GM19438 (cell line): ENCODE results near the gene TMEM205.
A peak's percentile ranks its signal among the peaks of the same experiment; 100 is the strongest.
"Not testable (repeated sequence)": the region's sequence is repeated elsewhere in the genome, so short reads cannot be mapped to it uniquely, and the experiment has no call there.

Experiments
- ATAC-seq: cut with Tn5 transposase; IDR thresholded peaks from one replicate; pipeline ENCODE4 v1.9.1; 2021; ENCODE audit warnings: low read depth; ENCODE audit not compliant: unreplicated experiment

Gene TMEM205

GRCh38 chr19:11373166-11373884 lies 27.3 kb upstream of the TMEM205 start:
- ATAC-seq = no peak

- no peak for ATAC-seq
Observed at GRCh38 chr19:11370744-11371143, 24.7 kb upstream of the TMEM205 start.

DNA sequence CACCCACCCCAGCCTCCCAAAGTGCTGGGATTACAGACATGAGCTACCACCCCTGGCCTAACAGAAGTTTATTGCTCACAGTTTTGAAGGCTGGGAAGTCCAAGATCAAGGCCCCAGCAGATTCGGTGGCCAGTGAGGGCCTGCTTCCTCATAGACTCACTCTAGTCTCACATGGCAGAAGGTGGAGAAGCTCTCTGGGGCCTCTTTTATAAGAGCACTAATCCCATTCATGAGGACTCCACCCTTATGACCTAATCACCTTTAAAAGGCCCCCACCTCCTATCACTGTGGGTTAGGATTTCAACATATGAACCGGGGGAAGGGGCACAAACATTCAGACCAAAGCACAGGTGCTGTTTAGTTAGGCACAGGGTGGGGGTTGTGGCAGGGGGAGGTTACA lies 21.5 kb upstream of the TMEM205 start:
- no peak for ATAC-seq

DNA sequence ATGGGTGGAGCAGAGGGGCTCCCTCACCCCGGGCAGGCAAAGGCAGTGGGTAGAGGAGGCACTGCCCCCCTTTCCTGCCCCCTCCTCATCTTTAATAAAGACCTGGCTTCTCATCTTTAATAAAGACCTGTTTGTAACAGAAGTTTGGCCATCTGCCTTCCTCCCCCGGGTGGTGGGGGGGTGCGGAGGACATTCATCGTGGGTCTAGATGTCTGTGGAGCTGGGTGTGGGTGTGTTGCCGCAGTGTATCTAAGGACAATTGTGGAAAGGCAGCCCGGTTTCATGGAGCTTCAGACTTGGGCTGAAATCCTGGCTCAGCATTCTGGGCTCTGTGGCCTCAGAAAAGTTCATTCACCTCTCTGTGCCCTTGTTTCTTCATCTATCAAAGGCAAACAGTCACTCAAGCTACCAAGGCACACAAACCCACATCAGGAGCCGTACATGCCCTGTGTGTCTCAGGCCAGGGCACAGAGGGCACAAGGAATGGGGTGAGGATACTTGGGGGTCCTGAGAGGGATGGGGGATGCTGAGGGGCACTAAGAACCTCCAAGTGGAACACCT lies 19.6 kb upstream of the TMEM205 start:
- ATAC-seq = no peak

- no peak for ATAC-seq
Observed at GRCh38 chr19:11364935-11365334, 18.9 kb upstream of the TMEM205 start.

- ATAC-seq = no peak
Observed at GRCh38 chr19:11364296-11364904, 18.3 kb upstream of the TMEM205 start.

GRCh38 chr19:11363881-11364280 lies 17.8 kb upstream of the TMEM205 start:
- ATAC-seq = no peak

GRCh38 chr19:11361771-11362731 lies 16.0 kb upstream of the TMEM205 start:
- ATAC-seq = no peak

DNA sequence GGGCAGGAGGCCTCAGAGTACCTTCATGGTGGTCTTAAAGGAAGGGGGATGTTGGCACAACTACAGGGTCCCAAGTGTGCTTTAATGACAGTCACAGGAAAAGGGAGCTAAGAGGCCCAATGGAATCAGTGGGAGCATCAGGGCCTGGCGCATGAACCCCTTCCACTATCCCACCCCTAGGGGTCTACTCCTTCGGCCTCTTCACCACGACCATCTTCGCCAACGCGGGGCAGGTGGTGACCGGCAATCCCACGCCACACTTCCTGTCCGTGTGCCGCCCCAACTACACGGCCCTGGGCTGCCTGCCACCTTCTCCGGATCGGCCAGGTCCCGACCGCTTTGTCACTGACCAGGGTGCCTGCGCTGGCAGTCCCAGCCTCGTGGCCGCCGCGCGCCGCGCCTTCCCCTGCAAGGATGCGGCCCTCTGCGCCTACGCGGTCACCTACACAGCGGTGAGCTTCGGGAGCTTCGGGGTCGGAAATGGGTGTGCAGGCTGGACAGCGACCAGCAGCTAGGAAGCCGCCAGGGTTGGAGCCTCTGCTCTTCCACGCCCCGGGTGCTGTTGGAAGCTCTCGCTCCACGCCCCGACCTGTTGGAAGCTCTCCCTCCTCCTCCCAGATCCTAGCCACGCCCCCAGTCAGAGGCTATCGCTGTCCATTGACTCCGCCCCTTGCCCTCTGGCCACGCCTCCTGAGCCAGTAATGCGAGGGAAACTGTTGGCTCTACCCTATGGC lies 15.1 kb upstream of the TMEM205 start:
- no peak for ATAC-seq

GRCh38 chr19:11359421-11359820 lies 13.4 kb upstream of the TMEM205 start:
- ATAC-seq = no peak

DNA sequence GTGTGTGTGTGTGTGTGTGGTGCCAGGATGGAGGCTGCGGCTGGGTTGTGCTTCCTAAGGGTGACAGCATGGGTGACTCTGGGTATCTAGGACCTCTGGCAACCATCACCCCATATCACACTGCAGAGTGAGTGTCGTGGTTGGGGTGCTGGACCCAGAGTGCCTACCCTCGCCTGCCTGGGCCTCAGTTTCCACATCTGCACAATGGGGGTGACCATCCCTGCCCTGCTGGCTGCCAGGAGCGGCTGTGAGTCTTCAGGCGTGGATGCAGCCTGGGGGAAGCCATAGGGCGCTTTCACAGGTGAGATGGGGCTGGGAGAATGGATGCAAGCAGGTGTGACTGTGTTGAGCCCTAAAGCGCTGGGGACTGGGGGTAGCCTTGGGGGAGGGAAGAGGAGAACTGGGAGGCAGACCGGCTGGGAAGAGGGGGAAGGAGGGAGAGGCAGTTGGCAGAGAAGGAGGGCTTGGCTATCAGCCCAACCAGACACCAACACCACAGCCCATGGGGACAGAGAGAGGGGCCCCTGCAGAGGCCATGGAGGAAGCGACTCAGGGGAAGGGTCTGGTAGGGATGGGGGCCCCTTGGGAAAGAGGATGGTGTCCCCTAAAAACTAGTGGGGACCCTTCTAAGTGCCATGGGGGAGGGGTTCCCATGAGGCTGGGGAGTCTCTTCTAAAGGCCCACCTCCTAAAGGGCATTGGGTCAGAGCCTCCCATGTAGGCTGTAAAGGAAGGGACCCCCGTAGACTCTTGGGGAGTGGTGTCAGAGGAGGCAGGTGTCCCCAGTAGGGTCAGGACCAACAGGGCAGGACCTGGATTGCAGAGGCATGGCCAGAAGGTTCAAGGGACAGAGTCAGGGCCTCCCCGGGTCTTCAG lies 10.8 kb upstream of the TMEM205 start:
- ATAC-seq = no peak

- no peak for ATAC-seq
Observed at GRCh38 chr19:11356074-11356397, 10.0 kb upstream of the TMEM205 start.

DNA sequence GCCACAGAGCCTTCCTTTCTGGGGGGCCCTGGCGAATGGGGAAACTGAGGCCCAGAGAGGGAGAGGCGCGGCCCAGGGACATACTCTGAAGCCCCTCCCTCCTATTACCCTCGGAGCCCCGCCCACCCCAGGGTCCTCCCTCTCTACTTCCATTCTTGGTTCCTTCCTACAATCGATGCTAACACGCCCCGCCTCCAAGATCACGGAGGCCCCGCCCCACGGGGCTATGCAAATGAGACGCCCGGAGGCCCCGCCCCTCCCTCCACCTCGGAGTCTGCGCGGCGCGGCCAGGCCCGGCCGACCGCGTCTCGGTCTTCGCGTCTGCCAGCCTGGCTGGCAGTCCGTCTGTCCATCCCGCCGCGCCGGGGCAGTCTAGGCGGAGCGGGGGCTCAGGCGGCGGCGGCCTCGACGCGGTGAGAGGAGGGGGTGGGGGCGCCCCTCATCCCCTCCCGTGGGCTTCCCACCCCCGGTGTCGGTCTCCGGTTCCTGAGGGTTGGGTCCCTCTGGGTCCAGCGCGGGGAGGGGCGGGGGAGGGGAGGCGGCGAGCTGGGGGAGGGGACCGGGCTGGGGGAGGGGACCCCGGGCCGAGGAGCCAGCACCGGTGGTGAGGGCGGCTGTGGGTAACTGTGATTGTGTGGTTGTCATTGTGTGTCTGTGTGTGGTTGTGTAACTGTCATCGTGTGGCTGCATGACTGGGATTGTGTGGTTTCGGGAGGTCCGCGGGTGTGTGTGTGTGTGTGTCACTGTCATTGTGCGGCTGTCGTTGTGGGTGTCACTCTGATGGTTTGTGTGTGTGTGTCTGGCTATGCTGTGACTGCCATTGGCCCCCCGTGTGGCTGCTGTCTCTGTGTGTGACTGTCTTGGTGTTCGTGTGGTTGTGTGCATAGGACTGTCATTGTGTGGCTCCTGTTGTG lies 9.3 kb upstream of the TMEM205 start, which contains the start of gene PLPPR2:
PLPPR2 (plus strand) TSS at position 273 of the 914 bp plus-strand sequence. CDS start 2,242 bp downstream, outside the sequence.
- ATAC-seq = peak; percentile 83

GRCh38 chr19:11354102-11354501 lies 8.0 kb upstream of the TMEM205 start:
- ATAC-seq = not testable (repeated sequence)

GRCh38 chr19:11349171-11349570 lies 3.1 kb upstream of the TMEM205 start:
- ATAC-seq = no peak

DNA sequence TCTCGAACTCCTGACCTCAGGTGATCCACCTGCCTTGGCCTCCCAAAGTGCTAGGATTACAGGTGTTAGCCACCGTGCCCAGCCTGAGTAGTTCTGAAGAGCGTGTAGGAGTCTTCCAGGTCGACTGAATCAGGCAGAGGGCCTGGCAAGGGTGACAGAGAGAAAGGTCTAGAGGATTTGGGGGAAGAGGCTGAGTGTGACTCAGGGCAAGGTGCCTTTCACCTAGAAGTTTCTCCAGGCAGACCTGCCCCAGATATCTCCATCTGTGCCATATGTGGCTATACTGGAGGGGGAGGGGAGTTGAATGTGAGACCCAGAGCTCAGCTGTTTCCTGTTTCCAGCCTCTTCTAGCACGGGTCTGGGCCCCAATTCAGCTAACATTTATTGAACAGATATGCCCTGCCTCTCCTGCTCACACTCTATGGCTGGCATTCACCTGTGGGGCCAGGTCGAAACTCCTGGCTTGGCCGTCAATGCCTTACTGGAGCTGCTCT lies 1.5 kb upstream of the TMEM205 start:
- no peak for ATAC-seq

DNA sequence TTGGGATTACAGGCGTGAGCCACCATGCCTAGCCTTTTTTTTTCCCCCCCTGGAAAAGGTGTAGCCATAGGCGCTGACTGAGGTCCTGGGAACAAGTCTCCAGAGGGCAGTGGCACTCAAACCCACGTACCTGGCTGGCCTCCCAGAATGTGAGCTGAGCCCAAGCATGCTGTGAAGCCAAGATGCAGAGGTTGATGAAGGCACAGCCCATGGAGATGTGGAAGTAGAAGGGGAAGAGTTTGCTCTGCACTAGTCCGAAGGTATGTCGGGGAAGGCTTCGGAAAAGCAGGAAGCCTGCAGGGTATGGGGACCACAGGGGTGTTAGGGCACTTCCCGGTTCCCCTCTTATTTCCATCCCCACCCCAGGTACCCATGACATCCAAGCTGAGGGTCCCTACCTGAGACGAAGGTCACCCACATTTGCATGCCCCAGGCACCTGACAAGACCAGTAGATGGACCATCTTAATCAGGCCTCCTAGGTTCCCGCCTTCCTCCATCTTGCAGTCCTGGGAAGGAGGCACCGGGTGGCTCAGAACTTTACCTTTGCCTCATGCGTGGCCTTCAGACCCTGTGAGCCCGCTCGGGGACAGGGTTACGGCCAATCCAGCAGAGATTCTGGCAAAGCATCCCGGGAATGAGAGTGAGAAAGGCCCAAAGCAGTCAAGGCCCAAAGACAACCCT lies 805 bp downstream of the TMEM205 start:
- no peak for ATAC-seq

- no peak for ATAC-seq
Observed at GRCh38 chr19:11342429-11342828, 3.6 kb downstream of the TMEM205 start.
